Sigmoid colon (tissue), 7 donors: ENCODE results near the gene RPTN. TPM values are rescaled to one million over a fixed set of nuclear protein-coding genes. Genes with fewer than 3 reads are reported as not detected.
"Not testable (repeated sequence)": the region's sequence is repeated elsewhere in the genome, so short reads cannot be mapped to it uniquely, and the experiment has no call there.

Experiments used
- DNase-seq: peaks from one replicate; pipeline ENCODE4 v3.0.0-alpha.2; 2019
- H3K27ac ChIP-seq, 4 donors: fragments of 200-600 bp; sonication (generic); one replicate each; pipeline ENCODE4 v1.5.1; 2016 to 2019; ENCODE audit warnings: mild to moderate bottlenecking in 1 of 4
- H3K27me3 ChIP-seq, 3 donors: fragments of 200-600 bp; sonication (generic); one replicate each; pipeline ENCODE4 v1.5.1; 2019; ENCODE audit warnings: mild to moderate bottlenecking in 1 of 3
- H3K36me3 ChIP-seq, 4 donors: fragments of 200-600 bp; sonication (generic); one replicate each; pipeline ENCODE4 v1.5.1; 2016 to 2019
- H3K4me1 ChIP-seq, 4 donors: fragments of 200-600 bp; sonication (generic); one replicate each; pipeline ENCODE4 v1.5.1; 2017 to 2019
- H3K4me3 ChIP-seq, 4 donors: fragments of 200-600 bp; sonication (generic); one replicate each; pipeline ENCODE4 v1.5.1; 2017 to 2019; ENCODE audit warnings: mild to moderate bottlenecking in 2 of 4, moderate library complexity in 1 of 4
- H3K9me3 ChIP-seq, 4 donors: fragments of 200-600 bp in 3 of 4; sonication (generic) in 3 of 4; one replicate each; pipeline versions ENCODE4 v1.5.1 to v1.6.1; 2013 to 2019
- EP300 ChIP-seq, 4 donors: sonication (generic); formaldehyde crosslinking; IDR thresholded peaks; one replicate each; pipeline ENCODE4 v1.6.1; 2017; ENCODE audit warnings: antibody characterized with exemption in 4 of 4
- POLR2A ChIP-seq, 2 donors: fragments of 450-650 bp; IDR thresholded peaks; one replicate each; pipeline ENCODE4 v1.6.1; 2016; ENCODE audit warnings: antibody characterized with exemption in 2 of 2, mild to moderate bottlenecking in 2 of 2, moderate library complexity in 2 of 2
- POLR2AphosphoS5 ChIP-seq, 4 donors: sonication (generic); formaldehyde crosslinking; IDR thresholded peaks; one replicate each; pipeline ENCODE4 v1.6.1; 2017; ENCODE audit warnings: antibody characterized with exemption in 4 of 4
- WGBS, 2 donors: extraction: QIAGEN DNeasy Blood & Tissue Kit; methylation state at CpG; one replicate each; pipeline ENCODE4 v1.1.7; 2013; 5-methylcytosine and 5-hydroxymethylcytosine counted together
- intact Hi-C: fragments of 100-400 bp; cut with DNase I; formaldehyde crosslinking; loops from one replicate; pipeline ENCODE4 v1.15.1; 2023
- polyA plus RNA-seq, 3 donors: library from polyadenylated mRNA; stranded (reverse); fragments of 200-250 nt; gene quantifications; one replicate each; pipeline ENCODE4 v1.2.3, GENCODE V29; 2013
- total RNA-seq, 4 donors: library from RNA; depleted of rRNA; stranded (reverse); fragments of >200 nt; gene quantifications; one replicate each; pipeline ENCODE4 v1.1.0, GENCODE V29; 2016
- TF ChIP-seq, protein P1 (sequence below), 4 experiments: fragments of 450-650 bp in 3 of 4; fragments of 200-600 bp in 1 of 4; IDR thresholded peaks; one replicate each; pipeline ENCODE4 v1.5.1; 2016 to 2019; ENCODE audit warnings: antibody characterized with exemption in 4 of 4, mild to moderate bottlenecking in 3 of 4, moderate library complexity in 2 of 4
- donor health status: healthy with polysubstance abuse.
- donor health status: Bipolar disorder and iron deficiency.
- donor health status: healthy.

RPTN gene
- total and polyA plus RNA-seq, 7 donors, result not detected

DNA sequence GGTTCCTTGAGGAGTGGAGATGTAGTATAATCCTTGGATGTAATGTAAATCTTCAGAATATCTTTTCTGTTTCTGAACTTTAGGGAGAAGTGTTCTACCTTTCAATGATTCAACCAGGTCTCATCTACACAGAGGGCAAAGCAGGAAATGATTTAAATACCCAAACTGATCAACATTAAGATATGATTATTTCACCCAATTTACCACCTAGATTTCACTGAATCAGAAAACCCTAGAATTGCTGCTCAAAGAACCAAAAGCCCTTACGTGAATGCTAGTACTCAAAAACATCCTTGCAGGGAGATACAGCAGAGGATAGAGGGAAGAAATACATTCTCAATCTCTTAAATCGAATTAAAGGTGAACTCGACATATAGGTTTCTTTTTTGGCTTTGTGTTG is 5.0 kb downstream of the RPTN start:
- no peak overlapping the region for H3K4me3 ChIP-seq
- H3K27ac ChIP-seq, result no peak overlapping the region
- no peaks in the 10 kb centered on the region for H3K9me3 ChIP-seq
- no peaks in the 10 kb centered on the region for H3K4me1 ChIP-seq
- no peak for DNase-seq
- TF ChIP-seq POLR2A (IDR thresholded peaks at IDR 0.05) (no peak), EP300 (IDR thresholded peaks at IDR 0.05) (no peak), POLR2AphosphoS5 (IDR thresholded peaks at IDR 0.05) (no peak)
- TF ChIP-seq, protein P1, sequence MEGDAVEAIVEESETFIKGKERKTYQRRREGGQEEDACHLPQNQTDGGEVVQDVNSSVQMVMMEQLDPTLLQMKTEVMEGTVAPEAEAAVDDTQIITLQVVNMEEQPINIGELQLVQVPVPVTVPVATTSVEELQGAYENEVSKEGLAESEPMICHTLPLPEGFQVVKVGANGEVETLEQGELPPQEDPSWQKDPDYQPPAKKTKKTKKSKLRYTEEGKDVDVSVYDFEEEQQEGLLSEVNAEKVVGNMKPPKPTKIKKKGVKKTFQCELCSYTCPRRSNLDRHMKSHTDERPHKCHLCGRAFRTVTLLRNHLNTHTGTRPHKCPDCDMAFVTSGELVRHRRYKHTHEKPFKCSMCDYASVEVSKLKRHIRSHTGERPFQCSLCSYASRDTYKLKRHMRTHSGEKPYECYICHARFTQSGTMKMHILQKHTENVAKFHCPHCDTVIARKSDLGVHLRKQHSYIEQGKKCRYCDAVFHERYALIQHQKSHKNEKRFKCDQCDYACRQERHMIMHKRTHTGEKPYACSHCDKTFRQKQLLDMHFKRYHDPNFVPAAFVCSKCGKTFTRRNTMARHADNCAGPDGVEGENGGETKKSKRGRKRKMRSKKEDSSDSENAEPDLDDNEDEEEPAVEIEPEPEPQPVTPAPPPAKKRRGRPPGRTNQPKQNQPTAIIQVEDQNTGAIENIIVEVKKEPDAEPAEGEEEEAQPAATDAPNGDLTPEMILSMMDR (IDR thresholded peaks at IDR 0.05), result no peak
- no peaks in the 10 kb centered on the region for H3K27me3 ChIP-seq
- 86 to 89% methylated on average over 3 of the region's 3 CpGs for WGBS, 2 donors
- no peaks in the 10 kb centered on the region for H3K36me3 ChIP-seq
- intact Hi-C loops, result no loop called here

DNA sequence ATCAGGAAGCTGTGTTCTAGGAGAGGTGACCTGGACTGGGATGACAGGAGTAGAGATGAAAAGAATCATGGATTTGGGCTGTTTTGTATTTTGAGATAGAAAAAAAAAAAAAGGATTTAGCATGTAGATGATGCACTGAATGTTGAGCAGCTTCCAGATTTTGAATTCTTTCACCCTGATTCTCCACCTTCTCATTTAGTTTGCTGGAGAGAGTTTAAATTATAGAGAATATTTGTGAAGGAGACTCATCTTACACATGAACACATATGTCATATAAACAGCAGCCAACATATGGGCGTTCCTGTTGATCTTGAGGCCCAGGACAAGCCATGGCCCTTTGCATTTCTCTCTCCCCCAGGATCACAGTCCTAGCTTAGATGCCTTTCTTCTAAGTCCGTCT is 7.4 kb downstream of the RPTN start:
- no peak overlapping the region for H3K27ac ChIP-seq
- H3K9me3 ChIP-seq, result peaks cover 3 to 11% (median 5%) of the 10 kb centered on the region in 4 donors
- TF ChIP-seq, protein P1 (IDR thresholded peaks at IDR 0.05), result no peak
- TF ChIP-seq EP300 (IDR thresholded peaks at IDR 0.05), result no peak
- no peak for TF ChIP-seq POLR2AphosphoS5 (IDR thresholded peaks at IDR 0.05)
- no peak for TF ChIP-seq POLR2A (IDR thresholded peaks at IDR 0.05)
- H3K4me1 ChIP-seq, result no peaks in the 10 kb centered on the region
- no peaks in the 10 kb centered on the region for H3K27me3 ChIP-seq
- H3K36me3 ChIP-seq, result no peaks in the 10 kb centered on the region
- WGBS, 2 donors, result 68 to 79% methylated on average over 2 of the region's 2 CpGs
- no peak overlapping the region for H3K4me3 ChIP-seq
- DNase-seq, result no peak
- intact Hi-C loops, result no loop called here

DNA sequence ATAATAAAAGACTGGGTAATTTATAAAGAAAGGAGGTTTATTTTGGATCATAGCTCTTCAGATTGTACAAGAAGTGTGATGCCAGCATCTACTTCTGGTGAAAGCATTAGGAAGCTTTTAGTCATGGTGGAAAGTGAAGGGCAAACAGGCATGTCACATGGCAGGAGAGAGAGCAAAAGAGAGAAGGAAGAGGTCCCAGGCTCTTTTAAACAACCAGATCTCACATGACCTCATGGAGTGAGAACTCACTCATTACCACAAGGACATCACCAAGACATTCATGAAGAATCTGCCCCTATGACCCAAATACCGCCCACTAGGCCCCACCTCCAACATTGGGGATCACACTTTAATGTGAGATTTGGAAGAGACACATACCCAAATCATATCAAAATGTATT is 10.0 kb downstream of the RPTN start:
- no peaks in the 10 kb centered on the region for H3K36me3 ChIP-seq
- WGBS, 2 donors, result 59 to 72% methylated on average over 1 of the region's 1 CpG
- H3K27me3 ChIP-seq, result no peaks in the 10 kb centered on the region
- TF ChIP-seq POLR2AphosphoS5 (IDR thresholded peaks at IDR 0.05) (no peak), EP300 (IDR thresholded peaks at IDR 0.05) (no peak), POLR2A (IDR thresholded peaks at IDR 0.05) (no peak)
- TF ChIP-seq, protein P1 (IDR thresholded peaks at IDR 0.05), result no peak
- H3K27ac ChIP-seq, result no peak overlapping the region
- DNase-seq, result no peak
- intact Hi-C loops, result no loop called here
- H3K4me1 ChIP-seq, result no peaks in the 10 kb centered on the region
- H3K4me3 ChIP-seq, result no peak overlapping the region
- H3K9me3 ChIP-seq, result peaks cover 3 to 11% (median 5%) of the 10 kb centered on the region in 4 donors

DNA sequence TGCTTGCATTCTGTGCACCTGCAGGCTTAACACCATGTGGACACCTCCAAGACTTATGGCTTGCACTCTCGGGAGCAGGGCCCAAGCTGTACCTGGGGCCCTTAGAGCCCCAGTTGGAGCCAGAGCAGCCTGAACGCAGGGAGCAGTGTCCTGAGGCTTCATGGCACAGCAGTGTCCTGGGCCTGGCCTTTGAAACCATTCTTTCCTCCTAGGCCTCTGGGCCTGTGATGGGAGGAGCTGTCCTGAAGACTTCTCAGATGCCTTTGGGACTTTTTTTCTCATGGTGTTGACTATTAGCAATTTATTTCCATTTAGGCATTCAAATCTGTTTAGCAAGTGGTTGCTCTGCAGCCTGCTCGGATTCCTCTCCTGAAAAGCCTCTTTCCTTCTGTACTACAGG is 11.0 kb downstream of the RPTN start:
- TF ChIP-seq EP300 (IDR thresholded peaks at IDR 0.05) (no peak), POLR2AphosphoS5 (IDR thresholded peaks at IDR 0.05) (no peak), POLR2A (IDR thresholded peaks at IDR 0.05) (no peak)
- TF ChIP-seq, protein P1 (IDR thresholded peaks at IDR 0.05), result no peak
- intact Hi-C loops, result no loop called here

DNA sequence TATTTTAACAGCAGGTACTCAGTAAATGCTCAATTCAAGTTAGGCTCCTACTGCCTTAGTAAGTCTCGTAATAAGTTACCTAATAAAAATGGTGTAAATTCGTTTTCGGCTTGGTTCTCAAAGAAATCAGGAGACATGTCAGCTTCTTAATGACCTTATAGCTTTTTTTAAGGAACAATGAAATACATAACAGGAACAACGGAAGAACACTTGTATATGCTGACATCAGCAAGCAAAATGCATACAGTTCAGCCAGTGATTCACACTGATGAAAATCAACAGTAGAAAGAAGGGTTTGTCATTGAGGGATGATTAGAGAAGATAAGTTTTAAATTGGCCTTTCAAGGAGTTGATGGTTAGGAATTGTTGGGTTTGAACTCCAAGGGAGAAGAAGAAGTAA is 13.3 kb downstream of the RPTN start:
- DNase-seq, result no peak
- Histone ChIP-seq H3K4me3 (no peak overlapping the region), H3K4me1 (no peaks in the 10 kb centered on the region), H3K27me3 (peaks cover 0 to 3% (median 0%) of the 10 kb centered on the region in 3 donors), H3K9me3 (peaks cover 3 to 11% (median 5%) of the 10 kb centered on the region in 4 donors), H3K36me3 (no peaks in the 10 kb centered on the region), H3K27ac (no peak overlapping the region)
- intact Hi-C loops, result no loop called here
- TF ChIP-seq POLR2A (IDR thresholded peaks at IDR 0.05) (no peak), POLR2AphosphoS5 (IDR thresholded peaks at IDR 0.05) (no peak), EP300 (IDR thresholded peaks at IDR 0.05) (no peak)
- TF ChIP-seq, protein P1 (IDR thresholded peaks at IDR 0.05), result no peak
- 79 to 88% methylated on average over 4 of the region's 4 CpGs for WGBS, 2 donors

More for the DNA sequence above, 11.0 kb downstream of the RPTN start:
- DNase-seq, result no peak
- WGBS, 2 donors, result 76 to 78% methylated on average over 3 of the region's 3 CpGs
- Histone ChIP-seq H3K36me3 (no peaks in the 10 kb centered on the region), H3K9me3 (peaks cover 3 to 11% (median 5%) of the 10 kb centered on the region in 4 donors), H3K27me3 (no peaks in the 10 kb centered on the region), H3K4me1 (no peaks in the 10 kb centered on the region), H3K4me3 (no peak overlapping the region), H3K27ac (no peak overlapping the region)

DNA sequence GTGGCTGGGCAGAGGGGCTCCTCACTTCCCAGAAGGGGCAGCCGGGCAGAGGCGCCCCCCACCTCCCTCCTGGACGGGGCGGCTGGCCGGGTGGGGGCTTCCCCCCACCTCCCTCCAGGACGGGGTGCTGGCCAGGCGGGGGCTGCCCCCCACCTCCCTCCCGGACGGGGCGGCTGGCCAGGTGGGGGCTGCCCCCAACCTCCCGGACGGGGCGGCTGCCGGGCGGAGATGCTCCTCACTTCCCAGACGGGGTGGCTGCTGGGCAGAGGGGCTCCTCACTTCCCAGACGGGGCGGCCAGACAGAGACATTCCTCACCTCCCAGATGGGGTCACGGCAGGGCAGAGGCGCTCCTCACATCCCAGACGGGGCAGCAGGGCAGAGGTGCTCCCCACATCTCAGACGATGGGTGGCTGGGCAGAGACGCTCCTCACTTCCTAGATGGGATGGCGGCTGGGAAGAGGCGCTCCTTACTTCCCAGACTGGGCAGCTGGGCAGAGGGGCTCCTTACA is 14.3 kb downstream of the RPTN start:
- H3K4me3 ChIP-seq, H3K36me3 ChIP-seq, intact Hi-C loops, H3K4me1 ChIP-seq, H3K27me3 ChIP-seq, DNase-seq, H3K27ac ChIP-seq: not testable (repeated sequence)
- H3K9me3 ChIP-seq, result peaks cover 3 to 11% (median 5%) of the 10 kb centered on the region in 4 donors
- WGBS, 2 donors, result 92% methylated on average over 25 of the region's 25 CpGs
